ENCODE measurements around the gene MBNL3. TPM values are rescaled to one million over a fixed set of nuclear protein-coding genes. Genes with fewer than 3 reads are reported as not detected.

Gene MBNL3
- polyA plus RNA-seq, 1 of the 3 experiments (the other 2 are of a cell fraction), result 0.21 TPM

- ChIA-PET CTCF (no interaction called here), POLR2A (no interaction called here)
- no peak overlapping the region for H3K9ac ChIP-seq
- H3K4me3 ChIP-seq (ENCODE audit: low read depth in 2 of 2, low read length in 1 of 2), result no peak overlapping the region
- no peak overlapping the region for H3K27ac ChIP-seq (ENCODE audit: low read depth in 2 of 2, low read length in 1 of 2)
- H3K9me3 ChIP-seq, result no peaks in the 10 kb centered on the region
- DNase-seq, result no peak
- no peaks in the 10 kb centered on the region for H4K20me1 ChIP-seq (ENCODE audit: insufficient read depth)
- H3K4me1 ChIP-seq (ENCODE audit: control insufficient read depth in 1 of 2, insufficient read depth in 2 of 2, low read depth in 1 of 2, low read length in 1 of 2), result no peaks in the 10 kb centered on the region
- H3K79me2 ChIP-seq (ENCODE audit: insufficient read depth), result no peaks in the 10 kb centered on the region
- H3K9me2 ChIP-seq, result no peaks in the 10 kb centered on the region
- no peaks in the 10 kb centered on the region for H3F3A ChIP-seq (replicated peaks; ENCODE audit: insufficient read depth)
- TF ChIP-seq TEAD4 (IDR thresholded peaks at IDR 0.05; ENCODE audit: borderline replicate concordance, insufficient read depth) (no peak), CTCF (IDR thresholded peaks at IDR 0.05) (no peak), TAF1 (IDR thresholded peaks at IDR 0.05; ENCODE audit: borderline replicate concordance, low read depth, low read length) (no peak), USF2 (IDR thresholded peaks at IDR 0.05; ENCODE audit: borderline replicate concordance, low read depth, low read length) (no peak), FOXM1 (IDR thresholded peaks at IDR 0.05; ENCODE audit: low read depth) (no peak), SMC3 (IDR thresholded peaks at IDR 0.05; ENCODE audit: low read depth, low read length) (no peak), SIN3A (IDR thresholded peaks at IDR 0.05; ENCODE audit: borderline replicate concordance, low read depth, low read length) (no peak), YY1 (IDR thresholded peaks at IDR 0.05; ENCODE audit: low read depth) (no peak), GATA2 (CRISPR knock-in tag; IDR thresholded peaks at IDR 0.05) (no peak), EZH2phosphoT487 (IDR thresholded peaks at IDR 0.05; ENCODE audit: borderline replicate concordance, low read depth) (no peak)
- H3K27me3 ChIP-seq (ENCODE audit: insufficient read depth), result no peaks in the 10 kb centered on the region
- 36% methylated on average over 1 of the region's 1 CpG for WGBS (ENCODE audit: low lambda C conversion rate)
- H3K36me3 ChIP-seq (replicated peaks in 1 of 2; ENCODE audit: control insufficient read depth in 1 of 2, insufficient read depth in 2 of 2, low read length in 1 of 2), result no peaks in the 10 kb centered on the region
- H3K4me2 ChIP-seq, result no peak overlapping the region
- no peak overlapping the region for H2AFZ ChIP-seq (ENCODE audit: low read depth)
Measured at GRCh38 chrX:132474544-132475248, 14.1 kb downstream of the MBNL3 start.

DNA sequence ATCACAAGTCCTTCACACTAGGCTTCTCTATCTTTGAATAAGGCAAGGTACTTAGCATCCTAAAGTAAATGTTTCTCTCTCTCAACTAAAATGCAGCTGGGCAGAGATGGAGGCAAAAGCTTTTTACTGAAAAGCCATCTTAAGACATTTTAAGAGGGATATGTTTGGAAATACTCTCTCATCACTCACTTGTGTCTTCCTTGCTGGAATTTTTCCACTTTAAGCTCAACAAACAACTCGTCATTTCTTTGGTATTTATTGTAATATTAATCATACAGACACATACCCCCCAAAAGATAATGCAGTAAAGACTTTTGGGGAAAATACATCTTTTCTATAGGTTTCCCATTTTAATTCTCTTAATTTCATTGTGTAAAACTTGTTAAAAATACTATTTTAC is 16.4 kb downstream of the MBNL3 start:
- H3K27me3 ChIP-seq (ENCODE audit: insufficient read depth), result no peaks in the 10 kb centered on the region
- no peak overlapping the region for H3K4me2 ChIP-seq
- H3K9me3 ChIP-seq, result no peaks in the 10 kb centered on the region
- ChIA-PET CTCF (interaction anchor here (1.1 kb wide), 1 partner anchor 180 kb away, joined by 6 read pairs; no protein-coding TSS in a partner anchor), POLR2A (no interaction called here)
- WGBS (ENCODE audit: low lambda C conversion rate), result 8% methylated on average over 1 of the region's 1 CpG
- no peak for TF ChIP-seq EP300 (IDR thresholded peaks at IDR 0.05; ENCODE audit: borderline replicate concordance in 1 of 2, low read depth in 1 of 2, low read length in 1 of 2)
- TF ChIP-seq, protein P1, sequence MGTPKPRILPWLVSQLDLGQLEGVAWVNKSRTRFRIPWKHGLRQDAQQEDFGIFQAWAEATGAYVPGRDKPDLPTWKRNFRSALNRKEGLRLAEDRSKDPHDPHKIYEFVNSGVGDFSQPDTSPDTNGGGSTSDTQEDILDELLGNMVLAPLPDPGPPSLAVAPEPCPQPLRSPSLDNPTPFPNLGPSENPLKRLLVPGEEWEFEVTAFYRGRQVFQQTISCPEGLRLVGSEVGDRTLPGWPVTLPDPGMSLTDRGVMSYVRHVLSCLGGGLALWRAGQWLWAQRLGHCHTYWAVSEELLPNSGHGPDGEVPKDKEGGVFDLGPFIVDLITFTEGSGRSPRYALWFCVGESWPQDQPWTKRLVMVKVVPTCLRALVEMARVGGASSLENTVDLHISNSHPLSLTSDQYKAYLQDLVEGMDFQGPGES (IDR thresholded peaks at IDR 0.05; ENCODE audit: low read depth, low read length), result no peak
- TF ChIP-seq NRF1 (IDR thresholded peaks at IDR 0.05; ENCODE audit: low read depth, low read length), result no peak
- TF ChIP-seq MXI1 (IDR thresholded peaks at IDR 0.05; ENCODE audit: low read depth, low read length), result no peak
- no peak for TF ChIP-seq FOXJ3 (CRISPR knock-in tag; IDR thresholded peaks at IDR 0.05)
- TF ChIP-seq, protein P2, sequence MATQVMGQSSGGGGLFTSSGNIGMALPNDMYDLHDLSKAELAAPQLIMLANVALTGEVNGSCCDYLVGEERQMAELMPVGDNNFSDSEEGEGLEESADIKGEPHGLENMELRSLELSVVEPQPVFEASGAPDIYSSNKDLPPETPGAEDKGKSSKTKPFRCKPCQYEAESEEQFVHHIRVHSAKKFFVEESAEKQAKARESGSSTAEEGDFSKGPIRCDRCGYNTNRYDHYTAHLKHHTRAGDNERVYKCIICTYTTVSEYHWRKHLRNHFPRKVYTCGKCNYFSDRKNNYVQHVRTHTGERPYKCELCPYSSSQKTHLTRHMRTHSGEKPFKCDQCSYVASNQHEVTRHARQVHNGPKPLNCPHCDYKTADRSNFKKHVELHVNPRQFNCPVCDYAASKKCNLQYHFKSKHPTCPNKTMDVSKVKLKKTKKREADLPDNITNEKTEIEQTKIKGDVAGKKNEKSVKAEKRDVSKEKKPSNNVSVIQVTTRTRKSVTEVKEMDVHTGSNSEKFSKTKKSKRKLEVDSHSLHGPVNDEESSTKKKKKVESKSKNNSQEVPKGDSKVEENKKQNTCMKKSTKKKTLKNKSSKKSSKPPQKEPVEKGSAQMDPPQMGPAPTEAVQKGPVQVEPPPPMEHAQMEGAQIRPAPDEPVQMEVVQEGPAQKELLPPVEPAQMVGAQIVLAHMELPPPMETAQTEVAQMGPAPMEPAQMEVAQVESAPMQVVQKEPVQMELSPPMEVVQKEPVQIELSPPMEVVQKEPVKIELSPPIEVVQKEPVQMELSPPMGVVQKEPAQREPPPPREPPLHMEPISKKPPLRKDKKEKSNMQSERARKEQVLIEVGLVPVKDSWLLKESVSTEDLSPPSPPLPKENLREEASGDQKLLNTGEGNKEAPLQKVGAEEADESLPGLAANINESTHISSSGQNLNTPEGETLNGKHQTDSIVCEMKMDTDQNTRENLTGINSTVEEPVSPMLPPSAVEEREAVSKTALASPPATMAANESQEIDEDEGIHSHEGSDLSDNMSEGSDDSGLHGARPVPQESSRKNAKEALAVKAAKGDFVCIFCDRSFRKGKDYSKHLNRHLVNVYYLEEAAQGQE (IDR thresholded peaks at IDR 0.05; ENCODE audit: low read depth, low read length), result no peak
- TF ChIP-seq, protein P3, sequence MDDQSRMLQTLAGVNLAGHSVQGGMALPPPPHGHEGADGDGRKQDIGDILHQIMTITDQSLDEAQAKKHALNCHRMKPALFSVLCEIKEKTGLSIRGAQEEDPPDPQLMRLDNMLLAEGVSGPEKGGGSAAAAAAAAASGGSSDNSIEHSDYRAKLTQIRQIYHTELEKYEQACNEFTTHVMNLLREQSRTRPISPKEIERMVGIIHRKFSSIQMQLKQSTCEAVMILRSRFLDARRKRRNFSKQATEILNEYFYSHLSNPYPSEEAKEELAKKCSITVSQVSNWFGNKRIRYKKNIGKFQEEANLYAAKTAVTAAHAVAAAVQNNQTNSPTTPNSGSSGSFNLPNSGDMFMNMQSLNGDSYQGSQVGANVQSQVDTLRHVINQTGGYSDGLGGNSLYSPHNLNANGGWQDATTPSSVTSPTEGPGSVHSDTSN (IDR thresholded peaks at IDR 0.05), result no peak
- no peak for TF ChIP-seq EZH2phosphoT487 (IDR thresholded peaks at IDR 0.05; ENCODE audit: borderline replicate concordance, low read depth)
- TF ChIP-seq YY1 (IDR thresholded peaks at IDR 0.05; ENCODE audit: low read depth), result no peak
- H3K9me2 ChIP-seq, result no peaks in the 10 kb centered on the region
- no peak overlapping the region for H3K9ac ChIP-seq
- DNase-seq, result no peak
- no peak overlapping the region for H3K4me3 ChIP-seq (ENCODE audit: low read depth in 2 of 2, low read length in 1 of 2)
- H3K36me3 ChIP-seq (replicated peaks in 1 of 2; ENCODE audit: control insufficient read depth in 1 of 2, insufficient read depth in 2 of 2, low read length in 1 of 2), result no peaks in the 10 kb centered on the region
- no peak overlapping the region for H3K27ac ChIP-seq (ENCODE audit: low read depth in 2 of 2, low read length in 1 of 2)
- no peaks in the 10 kb centered on the region; a peak in 1 of 4 replicates for H3K4me1 ChIP-seq (ENCODE audit: control insufficient read depth in 1 of 2, insufficient read depth in 2 of 2, low read depth in 1 of 2, low read length in 1 of 2)
- H4K20me1 ChIP-seq (ENCODE audit: insufficient read depth), result no peaks in the 10 kb centered on the region
- H3K79me2 ChIP-seq (ENCODE audit: insufficient read depth), result no peaks in the 10 kb centered on the region
- no peaks in the 10 kb centered on the region for H3F3A ChIP-seq (replicated peaks; ENCODE audit: insufficient read depth)
- no peak overlapping the region for H2AFZ ChIP-seq (ENCODE audit: low read depth)
